GM21390 (cell line): Measurements from ENCODE around the gene IL10RA.
A peak's percentile ranks its signal among the peaks of the same experiment; 100 is the strongest.
"Not testable (repeated sequence)": the region's sequence is repeated elsewhere in the genome, so short reads cannot be mapped to it uniquely, and the experiment has no call there.

ENCODE experiments used
- ATAC-seq: cut with Tn5 transposase; IDR thresholded peaks from one replicate; pipeline ENCODE4 v1.9.1; 2021; ENCODE audit not compliant: unreplicated experiment

The IL10RA gene

DNA sequence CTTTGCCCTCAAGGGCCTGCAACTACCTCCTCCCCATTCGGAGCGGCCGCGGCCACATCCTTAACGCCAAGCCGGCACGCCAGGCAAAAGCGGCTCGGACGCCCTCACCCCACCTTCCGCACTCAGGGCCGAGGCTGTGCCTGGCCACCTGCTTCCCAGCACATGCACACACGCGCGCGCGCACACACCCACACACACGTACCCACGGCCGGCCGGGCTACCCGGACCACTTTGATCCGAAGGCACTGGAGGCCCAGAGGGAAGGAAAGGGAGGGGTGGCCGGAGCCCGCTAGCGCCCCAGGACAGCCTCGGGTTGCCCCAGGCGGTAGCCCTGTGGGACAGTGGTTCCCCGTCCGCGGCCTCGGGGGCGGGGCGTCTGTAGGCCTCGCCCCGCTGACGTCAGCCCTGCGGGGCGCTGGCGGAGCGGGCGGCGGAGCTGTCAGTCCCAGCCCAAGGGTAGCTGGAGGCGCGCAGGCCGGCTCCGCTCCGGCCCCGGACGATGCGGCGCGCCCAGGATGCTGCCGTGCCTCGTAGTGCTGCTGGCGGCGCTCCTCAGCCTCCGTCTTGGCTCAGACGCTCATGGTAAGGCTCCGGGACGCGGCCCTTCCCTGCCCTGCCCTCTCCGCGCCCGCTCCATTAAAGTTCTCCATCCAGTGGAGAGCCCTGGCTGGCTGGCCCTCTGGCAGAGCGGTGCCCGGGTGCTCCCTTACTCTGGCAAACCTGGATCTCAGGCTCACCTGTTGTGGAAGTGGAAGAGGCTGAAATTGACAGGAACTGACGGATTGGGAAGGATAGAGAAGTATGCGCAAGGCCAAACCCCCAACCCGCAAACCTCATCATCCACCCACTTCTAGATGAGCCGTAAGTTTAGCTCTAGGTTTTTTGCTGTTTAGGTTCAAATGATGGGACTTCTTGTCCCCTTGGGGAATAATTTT, at the start of gene IL10RA:
IL10RA (plus strand) TSS at position 442 of the 935 bp plus-strand sequence; CDS start at position 516, 74 bp downstream.
- peak; percentile 80 for ATAC-seq

DNA sequence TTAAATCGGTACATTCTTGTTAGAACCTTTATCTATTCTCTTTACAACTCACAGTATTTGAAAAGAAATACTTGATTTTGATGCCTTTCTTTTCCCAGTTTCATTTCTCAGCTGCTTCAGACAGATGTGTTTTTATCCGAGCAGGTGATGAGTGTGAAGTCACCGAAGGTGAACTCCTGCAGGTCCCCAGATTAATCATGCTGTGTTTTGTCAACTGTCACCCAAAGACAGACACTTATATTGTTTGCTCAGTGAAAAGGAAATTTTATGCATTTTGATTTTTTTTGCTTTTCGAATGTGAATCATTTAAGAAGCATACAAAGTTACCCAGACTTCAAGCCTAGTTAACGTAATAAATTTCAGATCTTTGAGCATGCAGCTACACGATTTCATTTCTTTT, 49.2 kb upstream of the IL10RA start:
- no peak for ATAC-seq

GRCh38 chr11:117940736-117941135, 45.5 kb upstream of the IL10RA start:
- ATAC-seq: no peak

- ATAC-seq: no peak
Measured at GRCh38 chr11:117941163-117941707, 45.0 kb upstream of the IL10RA start.

DNA sequence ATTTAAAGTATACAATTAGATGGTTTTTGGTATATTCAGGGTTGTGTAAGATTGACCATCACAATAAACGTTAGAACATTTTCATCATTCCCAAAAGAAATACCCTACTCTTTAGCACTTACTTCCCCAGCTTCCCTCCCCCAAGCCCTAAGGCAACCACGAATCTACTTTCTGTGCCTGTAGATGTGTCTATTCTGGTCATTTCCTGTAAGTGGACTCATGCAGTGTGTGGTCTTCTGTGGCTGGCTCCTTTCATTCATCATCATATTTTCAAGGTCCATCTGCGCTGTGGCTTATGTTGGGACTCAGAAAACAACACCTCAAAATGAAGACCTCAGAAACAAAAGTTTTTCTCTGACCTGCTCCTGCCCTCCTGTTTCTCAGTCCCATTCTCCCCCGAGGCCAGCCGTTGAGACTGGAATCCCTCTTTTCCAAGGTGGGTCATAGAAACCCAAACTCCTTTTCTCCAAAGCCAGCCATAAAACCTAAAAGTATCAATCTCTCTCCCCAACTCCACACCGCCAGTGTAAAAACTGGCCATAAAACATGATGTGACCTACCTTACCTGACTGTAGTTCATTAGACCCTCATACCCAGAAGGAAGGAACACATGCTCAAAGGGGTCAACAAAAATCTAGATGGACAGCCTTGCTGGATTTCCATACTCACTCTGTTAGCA, 44.1 kb upstream of the IL10RA start:
- no peak for ATAC-seq

- ATAC-seq: no peak
Measured at GRCh38 chr11:117944554-117944953, 41.6 kb upstream of the IL10RA start.

GRCh38 chr11:117945047-117945810, 41.0 kb upstream of the IL10RA start:
- no peak for ATAC-seq

GRCh38 chr11:117946156-117946841, 39.9 kb upstream of the IL10RA start:
- ATAC-seq: no peak

DNA sequence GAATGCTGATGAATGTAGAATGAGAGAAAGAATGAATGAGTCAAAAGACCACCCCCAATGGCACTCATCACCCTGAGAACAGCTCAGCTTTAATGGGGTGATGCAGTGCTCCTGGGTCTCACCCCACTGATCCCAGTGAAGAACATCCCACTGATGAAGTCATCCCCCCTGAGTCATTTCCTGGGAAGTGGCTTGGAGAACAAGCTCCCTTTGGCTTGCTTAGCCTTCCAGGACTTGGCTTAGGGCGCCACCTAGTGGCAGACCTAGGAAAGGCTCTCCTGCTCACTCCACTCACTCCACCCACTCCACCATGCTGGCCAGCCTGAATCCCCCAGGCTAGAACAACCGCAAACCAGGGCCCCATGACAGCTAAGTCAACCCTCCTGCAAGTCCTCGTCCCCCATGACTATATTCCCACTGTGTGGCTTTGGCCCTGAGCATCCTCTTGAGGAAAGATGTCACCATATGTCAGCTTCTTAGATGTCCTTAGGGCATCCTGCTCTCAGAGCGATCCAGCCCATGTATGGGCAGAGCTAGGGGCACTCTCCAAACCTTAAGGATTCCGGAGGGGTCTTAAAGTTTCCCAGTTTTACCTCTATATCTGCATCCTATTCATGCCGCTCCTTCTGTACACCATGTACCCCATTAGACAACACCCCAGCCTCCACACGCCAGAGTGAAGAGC, 39.2 kb upstream of the IL10RA start:
- ATAC-seq: peak; percentile 63

GRCh38 chr11:117947751-117948150, 38.4 kb upstream of the IL10RA start:
- not testable (repeated sequence) for ATAC-seq

DNA sequence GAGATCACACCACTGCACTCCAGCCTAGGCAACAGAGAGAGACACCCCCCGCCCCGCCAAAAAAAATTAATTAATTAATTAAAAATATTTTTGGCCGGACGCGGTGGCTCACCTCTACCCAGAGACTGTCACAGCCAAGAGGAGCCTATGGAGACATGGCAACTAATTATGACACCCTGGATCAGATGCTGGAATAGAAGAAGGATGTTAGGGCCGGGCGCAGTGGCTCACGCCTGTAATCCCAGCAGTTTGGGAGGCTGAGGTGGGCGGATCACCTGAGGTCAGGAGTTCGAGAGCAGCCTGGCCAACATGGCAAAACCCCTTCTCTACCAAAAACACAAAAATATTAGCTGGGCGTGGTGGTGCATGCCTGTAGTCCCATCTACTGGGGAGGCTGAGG, 37.7 kb upstream of the IL10RA start:
- not testable (repeated sequence) for ATAC-seq

DNA sequence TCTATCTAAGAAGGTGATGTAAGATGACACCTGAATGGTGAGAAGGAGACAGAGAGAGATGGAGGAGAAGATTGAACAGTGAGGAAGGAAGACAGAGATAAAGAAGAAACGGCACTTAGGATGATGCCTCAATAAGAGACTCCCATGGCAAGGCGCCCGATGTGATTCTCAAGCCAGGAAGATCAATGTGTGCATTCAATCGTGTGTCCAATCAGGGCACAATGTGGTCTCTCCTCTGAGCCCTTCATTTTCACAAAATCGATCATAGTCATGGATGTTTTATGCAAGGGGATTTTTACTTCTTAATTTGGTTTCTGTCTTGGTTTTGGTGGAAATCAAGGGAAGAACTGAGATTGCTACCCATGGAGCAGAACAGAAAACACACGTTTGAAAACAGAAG, 37.1 kb upstream of the IL10RA start:
- ATAC-seq: no peak

GRCh38 chr11:117950301-117950700, 35.9 kb upstream of the IL10RA start:
- no peak for ATAC-seq

GRCh38 chr11:117950993-117951961, 34.9 kb upstream of the IL10RA start:
- no peak for ATAC-seq

GRCh38 chr11:117953024-117953671, 33.0 kb upstream of the IL10RA start:
- no peak for ATAC-seq

DNA sequence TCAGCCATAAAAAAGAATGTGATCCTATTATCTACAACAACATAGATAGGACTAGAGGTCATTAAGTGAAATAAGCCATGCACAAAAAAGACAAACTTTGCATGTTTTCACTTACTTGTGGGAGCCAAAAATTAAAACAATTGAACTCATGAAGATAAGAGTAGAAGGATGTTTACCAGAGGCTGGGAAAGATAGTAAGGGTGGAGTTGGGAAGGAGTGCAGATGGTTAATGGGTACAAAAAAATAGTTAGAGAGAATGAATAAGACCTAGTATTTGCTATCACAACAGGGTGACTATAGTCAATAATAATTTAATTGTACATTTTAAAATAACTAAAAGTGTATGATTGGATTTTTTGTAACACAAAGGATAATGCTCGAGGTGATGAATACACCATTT, 27.2 kb upstream of the IL10RA start:
- ATAC-seq: no peak

GRCh38 chr11:117959438-117960149, 26.6 kb upstream of the IL10RA start:
- ATAC-seq: no peak

DNA sequence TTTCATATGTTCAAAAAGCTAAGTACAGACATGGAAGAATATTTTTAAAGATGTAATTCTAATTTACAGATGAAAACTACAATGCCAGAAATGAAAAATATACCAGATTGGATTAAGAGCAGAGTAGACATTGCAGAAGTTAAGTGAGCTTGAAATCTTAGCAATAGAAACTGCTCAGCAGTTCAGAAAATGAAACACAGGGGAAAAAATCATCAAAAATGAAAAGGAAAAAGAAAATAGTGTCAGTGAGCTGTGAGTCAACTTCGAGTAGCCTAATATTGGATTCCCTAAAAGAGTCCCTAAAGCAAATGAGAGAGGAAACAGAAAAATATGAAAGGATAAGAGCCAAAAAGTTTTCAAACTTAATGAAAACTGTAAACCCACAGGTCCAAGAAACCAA, 25.8 kb upstream of the IL10RA start:
- no peak for ATAC-seq
